ENCODE results near the gene IBA57.

- TF ChIP-seq CTCF (IDR thresholded peaks at IDR 0.05) (no peak), POLR2A (IDR thresholded peaks at IDR 0.05) (no peak)
Observed at GRCh38 chr1:228169345-228169744, 3.7 kb downstream of the IBA57 start.

All from Peyer's patch (tissue), 4 donors.